OCI-LY3 (cell line): Measurements from ENCODE around the gene RGPD3.

Experiments used
- H2AFZ ChIP-seq: fragments of 200-600, 300-600 bp; shearing (Covaris generic); 2 replicates; pipeline ENCODE4 v1.6.0; 2014; ENCODE audit warnings: antibody characterized with exemption, low read depth, low read length
- H3K27ac ChIP-seq: fragments of 200-600, 300-600 bp; sonication (generic); 2 replicates; pipeline ENCODE4 v1.5.1; 2014; ENCODE audit warnings: mild to moderate bottlenecking, low read length, moderate library complexity, mixed read lengths
- H3K27me3 ChIP-seq: fragments of 200-600, 300-600 bp; sonication (generic); 2 replicates; pipeline ENCODE4 v1.6.1; 2014; ENCODE audit warnings: low read depth, low read length, mixed read lengths
- H3K36me3 ChIP-seq: fragments of 200-600, 300-600 bp; sonication (generic); replicated peaks from 2 replicates; pipeline ENCODE3; 2014; ENCODE audit warnings: low read depth, low read length, mixed read lengths
- H3K4me1 ChIP-seq: fragments of 300-600, 200-600 bp; sonication (generic); 2 replicates; pipeline ENCODE4 v1.6.1; 2014; ENCODE audit warnings: low read length, mixed read lengths
- H3K4me2 ChIP-seq: fragments of 200-600, 300-600 bp; sonication (generic); 2 replicates; pipeline ENCODE4 v1.6.1; 2014; ENCODE audit warnings: low read length, mixed read lengths
- H3K4me3 ChIP-seq: fragments of 300-600, 200-600 bp; sonication (generic); 2 replicates; pipeline ENCODE4 v1.5.1; 2014; ENCODE audit warnings: antibody characterized with exemption, mild to moderate bottlenecking, low read length, moderate library complexity
- H3K79me2 ChIP-seq: fragments of 300-600, 200-600 bp; shearing (Covaris generic); 2 replicates; pipeline ENCODE4 v1.6.1; 2014; ENCODE audit warnings: mild to moderate bottlenecking, low read length, mixed read lengths
- H3K9ac ChIP-seq: fragments of 300-600, 200-600 bp; shearing (Covaris generic); 2 replicates; pipeline ENCODE4 v1.6.0; 2014; ENCODE audit warnings: mild to moderate bottlenecking, low read length, moderate library complexity
- H3K9me3 ChIP-seq: fragments of 200-600, 300-600 bp; shearing (Covaris generic); 2 replicates; pipeline ENCODE4 v1.6.1; 2014; ENCODE audit warnings: low read length, mixed read lengths; ENCODE audit not compliant: insufficient read depth
- H4K20me1 ChIP-seq: fragments of 200-600, 300-600 bp; sonication (generic); 2 replicates; pipeline ENCODE4 v1.6.1; 2016; ENCODE audit warnings: low read length, mixed read lengths; ENCODE audit not compliant: insufficient read depth
- EZH2phosphoT487 ChIP-seq: fragments of 200-600 bp; shearing (Covaris generic); IDR thresholded peaks from 2 replicates; pipeline ENCODE4 v1.6.1; 2018; ENCODE audit warnings: antibody characterized with exemption, mixed run types, low read depth
- TF ChIP-seq, protein P1 (sequence below): fragments of 200-600, 300-600 bp; sonication (generic); IDR thresholded peaks from 2 replicates; pipeline ENCODE4 v1.5.1; 2014; ENCODE audit warnings: antibody characterized with exemption, low read length, low read depth

Gene RGPD3

DNA sequence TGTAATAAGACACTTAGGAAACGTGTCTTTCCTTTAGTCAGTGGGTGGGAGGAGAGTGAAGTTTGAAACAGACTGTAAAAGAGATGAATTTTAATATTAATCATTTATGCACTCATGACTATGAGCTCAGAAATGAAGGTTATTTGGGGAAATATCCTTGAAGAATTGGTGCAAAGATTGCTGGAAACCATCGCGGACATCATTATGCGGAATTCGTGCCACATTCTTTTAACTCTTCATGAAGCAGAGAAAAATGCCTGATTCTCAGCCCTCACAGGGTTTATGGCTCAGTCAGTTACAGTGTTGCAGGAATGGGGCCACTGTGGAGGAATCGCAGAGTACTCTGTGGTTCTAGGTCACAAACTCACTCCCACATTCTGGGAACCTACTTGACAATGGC is 109.7 kb downstream of the RGPD3 start:
- H4K20me1 ChIP-seq: no peaks in the 10 kb centered on the region
- H3K9ac ChIP-seq: no peak overlapping the region
- no peak overlapping the region for H2AFZ ChIP-seq
- H3K9me3 ChIP-seq: no peaks in the 10 kb centered on the region
- no peak overlapping the region for H3K4me2 ChIP-seq
- no peaks in the 10 kb centered on the region for H3K79me2 ChIP-seq
- H3K27me3 ChIP-seq: no peaks in the 10 kb centered on the region
- no peak overlapping the region for H3K27ac ChIP-seq
- H3K4me1 ChIP-seq: no peaks in the 10 kb centered on the region
- H3K36me3 ChIP-seq: no peaks in the 10 kb centered on the region
- H3K4me3 ChIP-seq: no peak overlapping the region
- TF ChIP-seq, protein P1, sequence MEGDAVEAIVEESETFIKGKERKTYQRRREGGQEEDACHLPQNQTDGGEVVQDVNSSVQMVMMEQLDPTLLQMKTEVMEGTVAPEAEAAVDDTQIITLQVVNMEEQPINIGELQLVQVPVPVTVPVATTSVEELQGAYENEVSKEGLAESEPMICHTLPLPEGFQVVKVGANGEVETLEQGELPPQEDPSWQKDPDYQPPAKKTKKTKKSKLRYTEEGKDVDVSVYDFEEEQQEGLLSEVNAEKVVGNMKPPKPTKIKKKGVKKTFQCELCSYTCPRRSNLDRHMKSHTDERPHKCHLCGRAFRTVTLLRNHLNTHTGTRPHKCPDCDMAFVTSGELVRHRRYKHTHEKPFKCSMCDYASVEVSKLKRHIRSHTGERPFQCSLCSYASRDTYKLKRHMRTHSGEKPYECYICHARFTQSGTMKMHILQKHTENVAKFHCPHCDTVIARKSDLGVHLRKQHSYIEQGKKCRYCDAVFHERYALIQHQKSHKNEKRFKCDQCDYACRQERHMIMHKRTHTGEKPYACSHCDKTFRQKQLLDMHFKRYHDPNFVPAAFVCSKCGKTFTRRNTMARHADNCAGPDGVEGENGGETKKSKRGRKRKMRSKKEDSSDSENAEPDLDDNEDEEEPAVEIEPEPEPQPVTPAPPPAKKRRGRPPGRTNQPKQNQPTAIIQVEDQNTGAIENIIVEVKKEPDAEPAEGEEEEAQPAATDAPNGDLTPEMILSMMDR: no peak
- TF ChIP-seq EZH2phosphoT487: no peak

DNA sequence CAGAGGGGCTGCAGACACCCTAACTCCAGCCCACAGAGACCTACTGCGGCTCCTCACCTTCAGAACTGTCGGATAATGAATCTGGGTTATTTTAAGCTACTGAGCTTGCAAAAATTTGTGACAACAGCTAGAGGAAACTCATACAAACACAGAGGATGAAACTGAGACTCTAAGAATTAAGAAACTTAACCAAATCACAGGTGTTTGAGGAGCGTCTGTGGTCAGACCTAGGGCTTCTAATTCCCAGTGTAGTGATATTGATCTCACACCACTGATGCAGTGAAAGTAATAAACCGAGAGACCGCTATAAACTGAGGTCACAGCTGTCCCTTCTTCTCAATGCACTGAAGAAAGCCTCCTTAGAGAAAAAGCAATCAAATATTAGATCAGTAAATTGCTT is 110.1 kb downstream of the RGPD3 start:
- H3K36me3 ChIP-seq: no peaks in the 10 kb centered on the region
- no peaks in the 10 kb centered on the region for H4K20me1 ChIP-seq
- H3K27ac ChIP-seq: no peak overlapping the region
- no peaks in the 10 kb centered on the region for H3K27me3 ChIP-seq
- no peak overlapping the region for H3K4me3 ChIP-seq
- H3K4me1 ChIP-seq: no peaks in the 10 kb centered on the region
- no peak overlapping the region for H3K4me2 ChIP-seq
- H2AFZ ChIP-seq: no peak overlapping the region
- H3K9ac ChIP-seq: no peak overlapping the region
- no peaks in the 10 kb centered on the region for H3K9me3 ChIP-seq
- no peaks in the 10 kb centered on the region for H3K79me2 ChIP-seq
- TF ChIP-seq EZH2phosphoT487: no peak
- TF ChIP-seq, protein P1: no peak

DNA sequence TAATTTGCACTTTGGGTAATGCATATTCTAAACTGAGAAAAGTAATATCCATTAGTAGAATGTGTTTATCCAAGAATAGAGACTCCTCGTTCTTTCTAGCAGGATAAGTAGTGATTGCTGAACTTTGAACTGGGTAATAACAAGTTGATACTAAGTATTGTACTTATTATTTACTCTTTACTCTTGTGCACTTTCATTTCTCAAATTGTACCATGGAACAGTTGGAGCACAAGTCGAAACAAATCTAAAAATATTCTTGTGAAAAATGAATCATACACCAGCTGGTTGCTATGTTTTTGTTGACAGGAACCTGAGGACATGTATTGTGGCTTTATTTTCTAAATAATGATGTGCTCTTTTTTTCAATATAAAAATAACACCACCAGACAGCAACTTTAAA is 111.9 kb downstream of the RGPD3 start:
- H3K27me3 ChIP-seq: no peaks in the 10 kb centered on the region
- H3K27ac ChIP-seq: no peak overlapping the region
- H4K20me1 ChIP-seq: no peaks in the 10 kb centered on the region
- no peaks in the 10 kb centered on the region for H3K79me2 ChIP-seq
- H3K9ac ChIP-seq: no peak overlapping the region
- no peak overlapping the region for H2AFZ ChIP-seq
- H3K9me3 ChIP-seq: no peaks in the 10 kb centered on the region
- H3K4me1 ChIP-seq: no peaks in the 10 kb centered on the region
- no peaks in the 10 kb centered on the region for H3K36me3 ChIP-seq
- H3K4me2 ChIP-seq: no peak overlapping the region
- no peak overlapping the region for H3K4me3 ChIP-seq
- no peak for TF ChIP-seq EZH2phosphoT487
- TF ChIP-seq, protein P1: no peak

DNA sequence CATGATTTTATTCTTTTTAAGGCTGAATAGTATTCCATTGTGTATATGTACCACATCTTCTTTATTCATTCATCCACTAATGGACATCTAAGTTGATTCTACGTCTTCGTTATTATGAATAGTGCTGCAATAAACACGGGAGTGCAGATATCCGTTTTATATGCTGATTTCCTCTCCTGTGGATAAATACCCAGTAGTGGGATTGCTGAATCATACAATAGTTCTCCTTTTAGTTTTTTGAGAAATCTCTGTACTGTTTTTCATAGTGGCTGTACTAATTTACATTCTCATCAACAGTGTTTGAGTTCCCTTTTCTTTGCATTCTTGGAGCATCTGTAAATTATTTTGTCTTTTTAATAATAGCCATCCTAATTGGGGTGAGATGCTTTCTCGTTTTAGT is 114.5 kb downstream of the RGPD3 start:
- Histone ChIP-seq H3K36me3 (no peaks in the 10 kb centered on the region), H3K9me3 (no peaks in the 10 kb centered on the region), H3K4me3 (no peak overlapping the region), H2AFZ (no peak overlapping the region), H3K9ac (no peak overlapping the region), H3K4me2 (no peak overlapping the region), H3K27ac (no peak overlapping the region), H3K27me3 (no peaks in the 10 kb centered on the region), H3K4me1 (no peaks in the 10 kb centered on the region), H4K20me1 (no peaks in the 10 kb centered on the region), H3K79me2 (no peaks in the 10 kb centered on the region)
- TF ChIP-seq, protein P1: no peak
- TF ChIP-seq EZH2phosphoT487: no peak
